Gastrocnemius medialis (tissue), 4 donors: ENCODE data around the gene ZBTB46.

Experiments
- POLR2A ChIP-seq, 2 donors: fragments of 450-650 bp; IDR thresholded peaks; one replicate each; pipeline ENCODE4 v1.6.1; 2017; ENCODE audit warnings: antibody characterized with exemption in 2 of 2, mild to moderate bottlenecking in 2 of 2, moderate library complexity in 2 of 2
- TF ChIP-seq, protein P1 (sequence below), 5 experiments: fragments of 450-650 bp in 3 of 5; fragments of 200-600 bp in 2 of 5; sonication (generic) in 2 of 5; IDR thresholded peaks in 4 of 5; conservative IDR thresholded peaks in 1 of 5; 1 replicate in 4 of 5; 2 replicates in 1 of 5; pipeline ENCODE4 v1.5.1; 2016 to 2019; ENCODE audit warnings: antibody characterized with exemption in 5 of 5, mild to moderate bottlenecking in 3 of 5, moderate library complexity in 3 of 5

DNA sequence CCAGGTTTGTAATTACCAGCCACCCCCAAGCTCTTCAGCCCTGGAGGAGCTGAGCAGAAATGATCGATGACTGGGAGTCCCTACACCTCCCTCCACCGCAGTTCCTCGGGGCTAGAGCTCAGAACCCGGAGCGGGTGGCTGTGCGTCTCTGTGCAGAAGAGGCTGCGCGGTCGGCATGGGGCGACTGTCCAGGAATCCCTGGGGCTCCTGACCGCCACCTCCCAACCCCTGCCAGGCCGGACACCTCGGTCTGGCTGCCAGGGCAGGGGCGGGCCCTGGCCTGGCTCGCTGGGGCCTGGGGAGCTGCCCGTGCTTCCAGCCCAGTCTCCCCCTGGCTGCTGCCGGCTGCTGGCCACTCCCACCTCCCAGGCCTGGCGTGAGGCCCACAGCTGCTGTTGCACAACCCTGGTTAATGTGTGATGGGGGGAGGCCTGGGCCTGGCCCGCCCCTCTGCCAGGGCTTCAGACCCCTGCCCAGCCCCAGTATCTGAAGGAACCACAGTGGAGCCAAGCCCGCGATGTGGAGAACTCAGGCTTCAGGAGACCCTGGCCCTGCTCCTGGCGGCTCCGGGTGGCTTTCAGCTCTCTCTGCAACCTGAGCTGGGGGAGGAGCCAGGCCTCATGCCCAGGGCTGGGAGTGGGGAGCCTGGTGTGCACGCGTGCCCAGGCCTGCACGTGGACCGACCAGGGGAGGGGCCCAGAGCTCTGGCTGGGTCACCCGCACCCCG lies 90.3 kb downstream of the ZBTB46 start:
- TF ChIP-seq, protein P1, sequence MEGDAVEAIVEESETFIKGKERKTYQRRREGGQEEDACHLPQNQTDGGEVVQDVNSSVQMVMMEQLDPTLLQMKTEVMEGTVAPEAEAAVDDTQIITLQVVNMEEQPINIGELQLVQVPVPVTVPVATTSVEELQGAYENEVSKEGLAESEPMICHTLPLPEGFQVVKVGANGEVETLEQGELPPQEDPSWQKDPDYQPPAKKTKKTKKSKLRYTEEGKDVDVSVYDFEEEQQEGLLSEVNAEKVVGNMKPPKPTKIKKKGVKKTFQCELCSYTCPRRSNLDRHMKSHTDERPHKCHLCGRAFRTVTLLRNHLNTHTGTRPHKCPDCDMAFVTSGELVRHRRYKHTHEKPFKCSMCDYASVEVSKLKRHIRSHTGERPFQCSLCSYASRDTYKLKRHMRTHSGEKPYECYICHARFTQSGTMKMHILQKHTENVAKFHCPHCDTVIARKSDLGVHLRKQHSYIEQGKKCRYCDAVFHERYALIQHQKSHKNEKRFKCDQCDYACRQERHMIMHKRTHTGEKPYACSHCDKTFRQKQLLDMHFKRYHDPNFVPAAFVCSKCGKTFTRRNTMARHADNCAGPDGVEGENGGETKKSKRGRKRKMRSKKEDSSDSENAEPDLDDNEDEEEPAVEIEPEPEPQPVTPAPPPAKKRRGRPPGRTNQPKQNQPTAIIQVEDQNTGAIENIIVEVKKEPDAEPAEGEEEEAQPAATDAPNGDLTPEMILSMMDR (IDR thresholded peaks at IDR 0.05 in 4 of 5, conservative IDR thresholded peaks at IDR 0.05 in 1 of 5): peak in 2 of 5 experiments; percentile 47 to 60
- peak; percentile 53 for TF ChIP-seq POLR2A (IDR thresholded peaks at IDR 0.05)
